ENCODE data around the gene CHRM5. TPM values are rescaled to one million over a fixed set of nuclear protein-coding genes. Genes with fewer than 3 reads are reported as not detected.

Gene CHRM5
- total RNA-seq, 2 donors from 2014 or later, result 0.11 TPM; not detected in 1

DNA sequence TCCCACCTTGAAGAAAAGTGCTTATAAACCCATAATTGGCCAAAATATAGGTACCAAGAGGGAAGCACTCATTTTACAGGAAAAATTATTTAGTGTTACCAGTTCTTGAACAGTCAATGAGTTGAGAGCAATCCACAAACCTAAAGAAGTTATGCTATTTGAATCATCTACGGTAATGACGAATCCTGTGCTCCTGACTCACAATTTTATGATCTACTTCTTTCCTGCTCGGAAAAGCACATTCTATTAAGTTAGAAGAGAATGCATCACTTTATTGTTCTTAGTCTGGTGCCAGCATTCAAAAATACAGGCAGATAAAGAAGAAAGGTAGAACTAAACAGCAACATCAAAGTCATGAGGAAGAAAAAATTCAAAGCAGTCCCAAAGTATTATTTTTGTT lies 33.2 kb downstream of the CHRM5 start:
- Histone ChIP-seq H3K27me3 (replicated peaks; ENCODE audit: insufficient read depth) (no peaks in the 10 kb centered on the region), H3K27ac (no peak overlapping the region), H3K36me3 (no peaks in the 10 kb centered on the region), H3K4me3 (no peak overlapping the region), H3K9me3 (no peaks in the 10 kb centered on the region), H3K4me1 (replicated peaks) (no peaks in the 10 kb centered on the region)
- DNase-seq (ENCODE audit: low spot score), result no peak
- WGBS, result 27% methylated on average over 3 of the region's 3 CpGs
- TF ChIP-seq POLR2A (IDR thresholded peaks at IDR 0.05) (no peak), POLR2AphosphoS5 (IDR thresholded peaks at IDR 0.05) (no peak)
- intact Hi-C loops (cut with DNase I), result no loop called here

GRCh38 chr15:34006381-34006780 lies 38.1 kb downstream of the CHRM5 start:
- no peak for DNase-seq (ENCODE audit: low spot score)
- no peak overlapping the region for H3K4me3 ChIP-seq
- no peaks in the 10 kb centered on the region for H3K4me1 ChIP-seq (replicated peaks)
- H3K9me3 ChIP-seq, result no peaks in the 10 kb centered on the region
- H3K36me3 ChIP-seq, result no peaks in the 10 kb centered on the region
- no peaks in the 10 kb centered on the region for H3K27me3 ChIP-seq (replicated peaks; ENCODE audit: insufficient read depth)
- intact Hi-C loops (cut with DNase I), result no loop called here
- TF ChIP-seq CTCF (IDR thresholded peaks at IDR 0.05), result no peak
- no peak for TF ChIP-seq POLR2A (IDR thresholded peaks at IDR 0.05)
- TF ChIP-seq POLR2AphosphoS5 (IDR thresholded peaks at IDR 0.05), result no peak
- WGBS, result 88% methylated on average over 2 of the region's 2 CpGs
- no peak overlapping the region for H3K27ac ChIP-seq

GRCh38 chr15:34009656-34010055 lies 41.4 kb downstream of the CHRM5 start:
- H3K4me3 ChIP-seq, result no peak overlapping the region
- no peaks in the 10 kb centered on the region for H3K36me3 ChIP-seq
- no peak for DNase-seq (ENCODE audit: low spot score)
- TF ChIP-seq CTCF (IDR thresholded peaks at IDR 0.05) (no peak), POLR2AphosphoS5 (IDR thresholded peaks at IDR 0.05) (no peak), POLR2A (IDR thresholded peaks at IDR 0.05) (no peak)
- no peak overlapping the region for H3K27ac ChIP-seq
- WGBS, result 96% methylated on average over 1 of the region's 1 CpG
- H3K9me3 ChIP-seq, result no peaks in the 10 kb centered on the region
- intact Hi-C loops (cut with DNase I), result no loop called here
- H3K4me1 ChIP-seq (replicated peaks), result no peaks in the 10 kb centered on the region
- no peaks in the 10 kb centered on the region for H3K27me3 ChIP-seq (replicated peaks; ENCODE audit: insufficient read depth)

GRCh38 chr15:34010921-34011320 lies 42.6 kb downstream of the CHRM5 start:
- no peaks in the 10 kb centered on the region for H3K4me1 ChIP-seq (replicated peaks)
- intact Hi-C loops (cut with DNase I), result no loop called here
- H3K4me3 ChIP-seq, result no peak overlapping the region
- TF ChIP-seq CTCF (IDR thresholded peaks at IDR 0.05), result no peak
- no peak for TF ChIP-seq POLR2AphosphoS5 (IDR thresholded peaks at IDR 0.05)
- TF ChIP-seq POLR2A (IDR thresholded peaks at IDR 0.05), result no peak
- no peaks in the 10 kb centered on the region for H3K9me3 ChIP-seq
- DNase-seq (ENCODE audit: low spot score), result no peak
- no peaks in the 10 kb centered on the region for H3K27me3 ChIP-seq (replicated peaks; ENCODE audit: insufficient read depth)
- no peak overlapping the region for H3K27ac ChIP-seq
- 96% methylated on average over 5 of the region's 5 CpGs for WGBS
- no peaks in the 10 kb centered on the region for H3K36me3 ChIP-seq

DNA sequence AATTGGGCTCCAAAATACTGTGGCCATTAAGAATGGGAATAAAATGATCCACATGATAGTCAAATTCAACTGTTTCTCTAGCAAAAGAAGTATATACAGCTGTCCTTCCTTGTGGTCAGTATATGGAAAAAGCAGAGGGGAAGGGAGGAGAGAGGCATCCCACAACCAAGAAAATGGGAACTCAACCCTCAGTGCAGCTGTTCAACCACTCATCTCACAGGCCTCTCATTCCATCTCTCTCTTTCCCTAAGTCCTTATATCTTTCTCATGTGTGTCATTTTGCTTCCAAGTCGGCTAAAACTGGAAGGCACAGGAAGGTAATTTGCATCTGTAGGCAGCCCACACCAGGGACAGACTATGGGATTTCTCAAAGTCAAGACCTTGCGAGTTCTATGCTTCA lies 43.2 kb downstream of the CHRM5 start:
- Histone ChIP-seq H3K27me3 (replicated peaks; ENCODE audit: insufficient read depth) (no peaks in the 10 kb centered on the region), H3K4me3 (no peak overlapping the region), H3K27ac (no peak overlapping the region), H3K36me3 (no peaks in the 10 kb centered on the region), H3K9me3 (no peaks in the 10 kb centered on the region), H3K4me1 (replicated peaks) (no peaks in the 10 kb centered on the region)
- 80% methylated on average over 2 of the region's 2 CpGs for WGBS
- intact Hi-C loops (cut with DNase I), result no loop called here
- TF ChIP-seq CTCF (IDR thresholded peaks at IDR 0.05) (no peak), POLR2AphosphoS5 (IDR thresholded peaks at IDR 0.05) (no peak), POLR2A (IDR thresholded peaks at IDR 0.05) (no peak)
- no peak for DNase-seq (ENCODE audit: low spot score)

Data from prostate gland (tissue), 2 donors.